Heart left ventricle (tissue), 13 donors: ENCODE measurements around the gene GRIN1.

Experiments used
- POLR2A ChIP-seq, 2 donors: fragments of 450-650 bp; IDR thresholded peaks; one replicate each; pipeline ENCODE4 v1.6.1; 2017; ENCODE audit warnings: antibody characterized with exemption in 2 of 2, mild to moderate bottlenecking in 2 of 2, moderate library complexity in 2 of 2
- TF ChIP-seq, protein P1 (sequence below), 12 donors: fragments of 200-600 bp; sonication (generic) in 4 of 12; IDR thresholded peaks; one replicate each; pipeline versions ENCODE4 v1.5.0 to v1.8.0; 2018 to 2022; ENCODE audit warnings: antibody characterized with exemption in 12 of 12, mild to moderate bottlenecking in 5 of 12
- donor health status: ischemic (EF 13 %, LVEDD 7.1; RV severe dilation, severe dysfunction).
- donor health status: DM: no; HTN: yes; CAD: no.
- donor health status: DM: no; HTN: no; CAD: no.
- donor health status: ischemic (EF 25% LVEDD 6.9; RV normal size, moderate dysfunction).
- donor health status: ischemic (EF 25% LVEDD 5.7; RV mildly dilated, moderate dysfunction).
- donor health status: ischemic (EF 35%, LVEDD 5.7; RV mildly dilated, moderate dysfunction).
- donor health status: nonischemic (EF 11% LVEDD 7.7; RV severe dilation, severe dysfunction).
- donor health status: DM: yes; HTN: yes; CAD: no.
- donor health status: PGD.
- donor health status: ischemic (EF 29% LVEDD 5.4; RV normal size, mild dysfunction).
- donor health status: nonischemic (EF 23%, LVEDD 6.1; RV moderate dilation, normal function).

DNA sequence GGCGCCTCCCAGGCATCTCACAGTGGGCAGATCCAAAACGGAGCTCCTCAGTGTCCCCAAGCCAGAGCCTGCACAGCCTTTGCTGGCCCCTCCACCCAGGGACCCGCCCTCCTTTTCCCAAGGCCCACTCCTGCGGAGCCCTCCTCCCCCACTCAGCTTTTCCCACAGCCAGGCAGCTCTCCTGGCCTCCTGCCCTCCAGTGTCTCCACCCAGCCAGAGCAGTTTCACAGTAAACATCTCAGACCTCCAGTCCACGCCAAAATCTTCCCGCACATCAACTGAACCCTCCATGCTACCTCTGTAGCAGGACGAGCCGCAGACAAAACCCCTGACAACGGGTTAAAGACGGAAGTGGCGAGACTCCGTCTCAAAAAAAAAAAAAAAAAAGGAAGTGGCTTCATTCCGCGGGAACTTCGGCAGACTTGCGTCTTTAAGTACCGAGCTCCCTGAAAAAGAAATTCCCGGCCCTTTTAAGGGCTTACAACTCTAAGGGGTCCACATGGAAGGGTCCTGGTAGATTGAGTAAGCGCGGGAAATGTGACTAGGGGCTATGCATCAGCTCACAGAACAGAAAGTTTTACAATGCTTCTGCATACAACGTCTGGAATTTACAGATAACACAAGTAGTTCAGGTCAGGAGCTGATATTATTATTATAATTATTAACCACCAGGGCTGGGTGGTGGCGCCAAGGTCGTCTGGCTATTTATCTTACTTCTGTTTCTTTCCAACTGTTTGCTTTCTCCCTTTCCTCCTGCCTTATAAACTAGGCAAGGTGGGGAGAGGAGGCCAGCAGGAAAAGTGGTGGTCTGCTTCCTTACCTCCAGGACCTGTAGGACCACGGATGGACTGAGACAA is 11.4 kb upstream of the GRIN1 start:
- TF ChIP-seq, protein P1, sequence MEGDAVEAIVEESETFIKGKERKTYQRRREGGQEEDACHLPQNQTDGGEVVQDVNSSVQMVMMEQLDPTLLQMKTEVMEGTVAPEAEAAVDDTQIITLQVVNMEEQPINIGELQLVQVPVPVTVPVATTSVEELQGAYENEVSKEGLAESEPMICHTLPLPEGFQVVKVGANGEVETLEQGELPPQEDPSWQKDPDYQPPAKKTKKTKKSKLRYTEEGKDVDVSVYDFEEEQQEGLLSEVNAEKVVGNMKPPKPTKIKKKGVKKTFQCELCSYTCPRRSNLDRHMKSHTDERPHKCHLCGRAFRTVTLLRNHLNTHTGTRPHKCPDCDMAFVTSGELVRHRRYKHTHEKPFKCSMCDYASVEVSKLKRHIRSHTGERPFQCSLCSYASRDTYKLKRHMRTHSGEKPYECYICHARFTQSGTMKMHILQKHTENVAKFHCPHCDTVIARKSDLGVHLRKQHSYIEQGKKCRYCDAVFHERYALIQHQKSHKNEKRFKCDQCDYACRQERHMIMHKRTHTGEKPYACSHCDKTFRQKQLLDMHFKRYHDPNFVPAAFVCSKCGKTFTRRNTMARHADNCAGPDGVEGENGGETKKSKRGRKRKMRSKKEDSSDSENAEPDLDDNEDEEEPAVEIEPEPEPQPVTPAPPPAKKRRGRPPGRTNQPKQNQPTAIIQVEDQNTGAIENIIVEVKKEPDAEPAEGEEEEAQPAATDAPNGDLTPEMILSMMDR (IDR thresholded peaks at IDR 0.05), result no peak
- no peak for TF ChIP-seq POLR2A (IDR thresholded peaks at IDR 0.05)
